ENCODE data around the gene FRMPD3.

Gene FRMPD3

DNA sequence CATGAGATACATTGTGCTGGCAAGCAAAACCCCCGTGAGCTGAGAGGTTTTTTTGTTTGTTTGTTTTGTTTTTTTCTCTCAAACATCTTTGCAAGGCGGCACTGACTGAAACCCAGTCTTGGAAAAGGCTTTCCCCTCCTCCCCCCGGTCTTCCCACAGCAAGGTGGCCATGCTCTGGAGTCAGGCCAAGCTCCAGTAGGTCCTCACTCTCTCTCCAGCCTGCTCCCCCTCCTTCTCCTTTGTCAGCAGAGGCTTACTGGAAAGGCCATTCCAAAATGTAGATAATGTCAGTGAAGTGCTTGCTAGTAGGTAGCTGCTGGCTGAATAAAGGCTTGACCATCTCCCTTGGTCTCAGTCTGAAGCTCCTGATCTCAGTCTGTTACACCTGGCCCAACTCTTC is 32.6 kb downstream of the FRMPD3 start:
- no peak for DNase-seq

DNA sequence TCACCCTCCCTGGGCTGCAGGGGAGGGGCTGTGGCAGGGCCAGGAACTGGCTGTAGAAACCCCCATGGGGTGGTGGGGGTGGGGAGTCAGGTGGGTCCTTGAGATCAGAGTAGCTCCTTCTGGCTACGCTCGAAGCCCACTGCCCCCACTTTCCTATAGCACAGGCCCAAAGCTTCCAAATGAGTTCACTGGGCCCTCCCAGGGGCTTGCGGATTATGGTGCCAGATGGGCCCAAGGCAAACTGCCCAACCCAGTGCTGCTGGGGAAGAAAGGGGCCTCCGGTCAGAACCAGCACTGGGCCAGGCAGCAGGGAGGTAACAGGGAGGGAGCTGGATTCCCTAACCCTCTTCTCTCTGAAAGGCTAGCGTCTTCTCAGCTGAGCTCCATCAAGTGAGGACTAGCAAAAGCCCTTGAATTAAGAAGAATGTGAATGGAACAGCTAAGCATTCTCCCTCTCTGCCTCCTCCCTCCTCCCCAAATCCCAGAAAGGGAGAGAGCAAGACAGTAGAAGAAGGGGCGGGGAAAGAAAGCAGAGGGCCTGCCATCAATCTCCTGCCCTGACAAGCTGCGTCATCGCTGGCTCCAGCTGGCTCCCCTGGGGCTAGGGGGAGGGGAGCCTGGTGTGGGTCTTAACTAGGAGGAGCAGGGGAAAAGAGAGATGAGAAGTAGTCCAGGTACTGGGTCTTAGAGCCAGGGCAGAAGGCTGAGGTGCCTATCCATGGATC is 34.7 kb downstream of the FRMPD3 start:
- peak in 1 of 2 experiments; percentile 22 for DNase-seq

DNA sequence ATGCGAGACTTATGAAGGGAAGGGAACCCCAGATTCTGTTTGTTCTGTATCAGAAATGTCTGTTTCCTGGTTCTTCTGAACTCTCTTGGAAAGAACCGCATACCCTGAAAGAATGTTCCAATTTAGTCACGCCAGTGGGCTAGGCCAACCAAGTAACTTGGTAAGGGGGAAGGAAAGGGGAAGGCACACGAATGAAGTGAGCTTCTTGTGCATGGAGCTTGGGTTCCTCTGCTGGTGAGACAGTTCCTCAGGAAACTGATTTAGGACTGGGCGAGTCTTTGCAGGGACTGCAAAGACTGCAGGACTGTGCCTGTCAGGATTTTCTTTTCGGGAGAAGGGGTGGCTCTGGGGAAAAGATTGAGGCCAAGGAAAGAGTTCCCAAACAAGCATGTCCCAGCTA is 35.6 kb downstream of the FRMPD3 start:
- DNase-seq = no peak

DNA sequence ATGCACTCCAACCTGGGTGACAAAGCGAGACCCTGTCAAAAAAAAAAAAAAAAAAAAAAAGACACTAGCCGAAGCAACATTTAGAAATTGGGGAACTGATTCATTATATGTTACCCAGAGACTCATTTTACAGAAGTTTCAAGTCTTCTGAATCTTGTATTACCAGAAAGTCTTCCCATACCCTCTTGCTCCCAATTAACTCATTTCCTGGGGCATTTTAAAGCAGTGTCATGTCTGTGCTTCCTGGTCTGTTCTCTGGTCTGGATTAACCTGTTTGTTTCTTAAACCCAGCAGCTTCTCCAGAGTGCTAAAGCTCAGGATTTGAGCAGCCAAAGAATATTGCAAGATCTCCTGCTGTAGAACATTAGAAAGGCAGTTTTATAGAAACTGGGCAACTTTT is 43.7 kb downstream of the FRMPD3 start:
- no peak for DNase-seq

DNA sequence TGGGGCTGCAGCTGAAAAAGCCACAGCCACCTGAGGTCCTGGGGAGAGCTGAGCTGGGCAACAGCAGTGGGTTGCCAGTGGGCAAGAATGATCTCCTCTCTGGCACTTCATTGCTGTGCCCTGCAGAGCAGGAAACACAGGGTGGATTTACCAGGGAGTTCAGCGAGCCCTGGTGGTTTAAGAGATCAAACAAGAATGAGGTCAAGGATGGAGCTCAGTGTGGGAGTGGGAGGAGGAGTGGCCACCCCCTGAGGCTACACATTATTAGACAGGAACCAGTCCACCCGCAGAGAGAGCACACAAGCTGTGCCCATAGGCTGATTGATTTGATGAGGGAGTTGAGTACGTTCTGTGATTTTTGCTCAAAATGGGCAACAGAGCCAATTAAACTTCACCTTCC is 47.3 kb downstream of the FRMPD3 start:
- peak in 1 of 2 experiments; percentile 25 for DNase-seq

Measured in NCI-H2081 (cell line).